Kidney capillary endothelial cell (primary cell): ENCODE data around the gene NABP1.
A peak's percentile ranks its signal among the peaks of the same experiment; 100 is the strongest.

ENCODE experiments used
- DNase-seq: peaks from one replicate; pipeline ENCODE4 v3.0.0-alpha.2; 2018; ENCODE audit warnings: low spot score

Gene NABP1

DNA sequence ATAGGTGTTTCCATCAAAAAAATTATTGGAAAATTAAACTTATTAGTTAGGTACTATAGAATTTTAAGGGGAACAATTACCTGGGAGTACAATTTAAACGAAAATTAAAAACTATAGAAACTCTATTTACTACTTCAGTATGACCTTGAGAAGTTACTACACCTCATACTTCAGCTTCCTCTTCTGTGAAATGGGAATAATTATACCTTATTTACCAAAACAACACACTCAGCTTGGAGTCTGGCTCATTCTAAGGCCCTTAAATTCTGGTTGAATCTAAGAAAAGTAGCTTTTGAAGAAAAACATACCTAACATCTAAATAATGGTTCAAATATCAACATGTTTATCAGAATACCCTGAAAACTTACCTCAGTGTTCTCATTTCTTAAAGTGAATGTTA, 2.7 kb downstream of the NABP1 start:
- DNase-seq: no peak

DNA sequence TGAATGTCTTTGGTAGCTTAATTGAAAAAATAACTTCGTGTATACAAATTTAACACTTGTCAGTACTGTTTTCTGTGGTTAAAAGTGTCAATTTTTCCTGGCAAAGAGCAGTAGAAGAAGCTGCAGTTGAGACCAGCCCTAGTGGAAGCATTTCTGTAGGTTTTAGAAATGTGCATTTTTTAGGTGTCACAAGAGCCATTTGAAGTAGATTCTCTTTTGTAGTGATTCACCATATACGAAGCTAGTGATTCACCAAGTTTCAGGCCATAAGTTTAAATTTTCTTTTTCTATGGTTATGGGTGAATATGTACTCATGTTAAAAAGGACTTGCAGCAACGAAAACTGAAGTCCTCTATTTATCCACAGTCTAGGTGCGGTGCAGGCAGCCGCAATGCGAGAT, 4.2 kb downstream of the NABP1 start:
- DNase-seq: no peak

DNA sequence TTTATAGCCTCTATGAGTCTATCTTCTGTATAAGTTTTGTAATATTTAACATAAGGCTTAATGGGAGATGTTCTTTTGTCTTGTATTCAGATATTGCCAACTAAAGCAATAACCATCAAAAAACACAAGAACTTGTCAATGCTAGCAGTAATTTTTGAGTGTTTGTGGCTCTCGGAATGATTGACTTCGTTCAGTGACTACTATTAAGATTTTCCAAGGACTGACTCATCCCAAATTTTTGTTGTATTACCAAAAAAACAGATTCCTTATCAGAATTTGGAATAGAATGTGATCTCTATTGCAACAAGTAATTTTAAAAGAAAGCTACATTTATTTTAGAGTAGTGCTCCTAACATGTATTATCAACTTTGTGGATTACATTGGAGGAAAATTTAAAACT, 8.1 kb downstream of the NABP1 start:
- no peak for DNase-seq

DNA sequence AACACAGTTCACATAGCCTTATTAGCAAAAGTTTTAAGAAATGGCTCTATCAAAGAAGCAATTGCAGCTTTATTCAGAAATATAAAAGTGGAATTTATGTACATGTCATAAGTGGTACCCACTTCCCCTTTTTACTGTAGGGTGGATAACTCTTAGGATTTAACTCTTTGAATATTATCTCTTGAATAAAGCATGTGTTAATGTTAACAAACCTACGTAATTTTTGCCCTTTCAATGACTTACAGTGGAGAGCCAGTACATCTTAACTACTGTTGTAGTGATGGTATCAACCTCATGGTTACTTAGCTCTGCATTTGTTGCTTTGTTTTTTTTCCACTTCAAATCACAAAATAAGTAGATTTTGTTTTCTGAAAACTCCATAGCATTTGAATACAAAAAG, 8.8 kb downstream of the NABP1 start:
- no peak for DNase-seq

DNA sequence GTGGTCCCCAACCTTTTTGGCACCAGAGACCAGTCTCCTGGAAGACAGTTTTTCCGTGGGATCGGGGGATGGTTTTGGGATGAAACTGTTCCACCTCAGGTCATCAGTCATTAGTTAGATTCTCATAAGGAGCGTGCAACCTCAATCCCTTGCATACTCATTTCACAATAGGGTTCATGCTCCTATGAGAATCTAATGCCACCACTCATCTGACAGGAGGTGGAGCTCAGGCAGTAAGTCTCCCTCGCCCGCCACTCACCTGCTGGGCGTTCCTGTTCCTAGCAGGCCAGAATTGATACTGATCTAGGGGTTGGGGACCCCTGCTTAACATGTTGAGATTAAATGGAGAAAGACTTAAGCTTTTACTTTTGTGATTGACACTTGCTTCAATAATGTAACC, 9.9 kb downstream of the NABP1 start:
- DNase-seq: no peak

DNA sequence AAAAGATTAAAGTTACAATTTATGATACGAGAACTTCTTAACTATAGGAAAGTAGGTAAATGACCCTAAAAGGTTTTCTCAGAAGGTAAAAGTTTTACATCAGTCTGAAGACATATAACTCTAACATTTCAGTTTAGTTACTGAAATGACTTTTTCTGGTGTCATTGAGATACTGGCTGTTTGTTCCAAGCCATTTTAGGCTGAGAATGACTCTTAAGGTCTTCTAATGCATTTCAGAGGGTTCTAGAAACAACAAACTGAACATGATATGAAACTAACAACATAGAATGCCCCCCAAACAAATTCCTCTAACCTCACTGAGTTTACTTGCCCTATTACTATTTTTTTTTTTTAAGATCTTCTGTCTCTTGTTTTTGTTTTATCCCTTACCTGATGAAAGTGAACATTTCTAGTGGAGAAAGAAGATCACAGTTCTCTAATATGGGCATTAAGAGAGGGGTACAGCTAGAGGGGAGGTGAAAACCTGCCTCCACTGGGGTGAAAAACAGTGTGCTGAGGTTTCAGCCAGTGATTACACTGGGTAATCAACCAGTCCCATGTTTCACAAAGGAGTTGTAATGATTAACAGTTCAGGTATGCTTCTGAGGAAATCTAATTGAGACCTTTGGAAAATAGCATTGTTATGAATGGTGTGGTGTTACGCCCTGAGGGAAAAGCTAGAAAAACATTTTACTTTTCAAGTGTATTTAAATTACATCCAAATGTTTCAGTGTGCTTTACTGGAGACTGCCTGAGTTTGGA, 11.2 kb downstream of the NABP1 start:
- DNase-seq: no peak

DNA sequence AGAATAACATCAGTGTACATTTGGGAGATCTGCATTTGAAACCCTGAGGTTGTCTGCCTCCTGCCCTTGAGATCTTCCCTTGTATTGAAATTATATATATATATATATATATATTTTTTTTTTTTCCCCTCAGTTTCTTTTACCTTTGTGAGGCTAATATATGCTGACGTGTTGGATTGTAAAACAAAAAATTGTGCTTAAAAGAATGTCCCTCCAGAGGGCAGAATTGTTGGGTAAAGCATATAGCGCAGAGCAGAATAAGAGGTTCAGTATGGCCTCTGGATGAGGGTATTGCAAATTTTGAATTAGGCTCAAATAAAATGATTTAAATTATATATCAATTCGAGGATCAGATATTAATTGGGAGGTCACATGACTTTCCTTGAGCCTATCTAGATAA, 12.4 kb downstream of the NABP1 start:
- DNase-seq: no peak

DNA sequence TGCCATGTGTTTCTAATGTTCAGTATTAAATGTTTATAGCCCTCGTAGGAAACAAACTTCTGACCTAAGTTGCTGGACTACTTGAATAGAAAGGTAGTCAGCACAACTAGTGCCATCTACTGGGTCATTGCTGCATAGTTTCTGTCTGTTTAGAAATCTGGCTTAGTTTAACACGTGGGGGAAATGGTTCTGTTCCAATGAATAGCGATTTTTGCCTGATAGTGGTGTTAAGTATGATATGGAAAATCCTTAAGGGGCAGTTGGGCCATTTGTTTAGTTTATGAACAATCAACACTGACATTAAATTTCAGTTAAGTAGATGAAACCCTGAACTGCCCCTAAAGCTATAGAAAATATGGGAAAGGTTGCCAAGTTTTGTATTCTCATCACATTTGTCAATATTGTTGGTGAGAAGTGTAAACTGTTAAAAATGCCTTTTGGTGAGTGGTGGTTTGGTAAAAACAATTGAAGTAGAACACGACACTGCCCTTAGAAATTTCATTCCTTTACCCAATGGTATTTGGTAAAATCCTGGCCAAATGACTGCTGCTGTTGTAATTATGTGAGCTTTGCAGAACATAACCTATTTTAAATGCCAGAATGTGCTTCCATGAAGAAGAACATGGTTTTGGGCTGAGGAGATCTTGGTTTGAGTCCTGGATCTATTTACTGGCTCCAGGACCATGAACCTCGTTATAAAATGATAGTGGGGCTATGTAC, 13.2 kb downstream of the NABP1 start:
- DNase-seq: peak; percentile 69

DNA sequence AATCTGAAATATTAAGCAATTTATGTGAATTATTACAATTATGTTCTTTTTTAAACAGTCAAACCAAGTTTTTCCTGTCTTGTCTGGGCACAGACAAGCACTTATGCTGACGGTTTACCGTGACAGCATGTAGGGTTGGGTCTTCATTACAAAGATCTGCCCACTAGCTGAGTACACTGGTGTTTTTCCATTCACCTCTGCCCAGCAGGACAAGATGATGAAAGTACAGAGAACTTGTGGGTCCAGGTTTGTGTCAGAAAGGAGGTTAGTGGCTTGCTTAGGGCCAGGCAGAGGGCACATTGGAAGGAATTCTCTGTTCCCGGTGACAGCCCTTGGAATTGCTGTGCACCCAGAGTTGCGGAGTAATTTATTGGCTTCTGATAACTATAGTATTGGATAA, 14.0 kb downstream of the NABP1 start:
- no peak for DNase-seq

DNA sequence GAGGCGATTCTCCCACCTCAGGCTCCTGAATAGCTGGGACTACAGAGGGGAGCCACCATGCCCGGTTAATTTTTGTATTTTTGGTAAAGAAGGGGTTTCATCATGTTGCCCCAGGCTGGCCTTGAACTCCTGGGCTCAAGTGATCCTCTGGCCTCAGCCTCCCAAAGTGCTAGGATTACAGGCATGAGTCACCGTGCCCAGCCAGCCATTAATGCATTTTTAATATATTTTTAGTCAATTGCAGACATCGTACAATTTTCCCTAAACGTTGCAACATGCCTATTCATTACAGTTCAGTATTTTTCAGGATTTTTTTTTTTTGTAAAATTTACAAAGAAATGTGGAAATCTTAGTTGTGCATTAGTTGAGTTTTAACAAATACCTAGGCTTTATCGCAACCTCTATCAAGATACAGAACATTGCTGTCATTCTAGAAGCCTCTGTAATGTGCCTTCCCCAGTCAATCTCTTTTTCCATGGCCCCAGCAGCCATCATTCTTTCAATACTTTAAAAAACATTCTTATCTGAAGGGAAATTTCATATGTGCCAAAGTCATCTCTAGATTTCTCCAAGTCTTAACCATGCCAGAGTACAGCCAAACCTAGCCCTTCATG, 14.7 kb downstream of the NABP1 start:
- no peak for DNase-seq

DNA sequence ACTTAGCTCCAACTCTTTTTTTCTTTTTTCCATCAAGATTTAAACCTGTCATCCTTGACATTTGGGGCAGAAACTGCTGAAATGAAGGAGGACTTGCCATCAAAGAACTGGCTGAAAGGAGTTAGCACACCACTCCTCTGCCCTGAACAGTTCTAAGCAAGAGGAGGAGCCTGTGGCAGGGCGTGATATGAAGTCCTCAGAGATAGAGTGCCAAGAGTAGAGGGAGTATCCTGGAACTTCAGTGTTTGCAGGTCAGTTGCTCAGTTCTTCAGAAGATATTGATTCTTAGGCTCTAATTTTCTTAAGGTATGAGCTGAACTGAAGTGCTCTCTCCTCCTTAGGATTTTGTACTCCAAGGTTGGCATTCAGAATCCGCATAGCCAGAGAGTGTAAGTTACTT, 15.2 kb downstream of the NABP1 start:
- DNase-seq: no peak

DNA sequence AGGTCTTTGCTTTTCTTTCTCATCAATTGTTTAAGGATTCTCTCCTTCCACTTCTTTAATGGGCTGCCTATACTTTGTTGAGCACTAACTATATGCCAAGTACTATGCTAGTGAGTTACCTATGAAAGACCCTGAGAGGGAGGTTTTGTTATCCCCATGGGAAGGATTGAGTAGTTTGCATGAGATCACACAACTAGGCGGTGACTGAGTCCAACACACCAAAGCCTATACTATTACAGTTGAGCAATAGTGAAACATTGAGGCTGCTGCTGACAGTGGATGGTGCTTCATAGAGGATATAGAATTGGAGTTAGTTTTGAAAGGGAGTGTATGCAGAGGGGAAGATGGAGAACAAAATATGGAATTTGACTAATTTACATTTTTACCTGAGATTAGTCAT, 15.8 kb downstream of the NABP1 start:
- DNase-seq: no peak

DNA sequence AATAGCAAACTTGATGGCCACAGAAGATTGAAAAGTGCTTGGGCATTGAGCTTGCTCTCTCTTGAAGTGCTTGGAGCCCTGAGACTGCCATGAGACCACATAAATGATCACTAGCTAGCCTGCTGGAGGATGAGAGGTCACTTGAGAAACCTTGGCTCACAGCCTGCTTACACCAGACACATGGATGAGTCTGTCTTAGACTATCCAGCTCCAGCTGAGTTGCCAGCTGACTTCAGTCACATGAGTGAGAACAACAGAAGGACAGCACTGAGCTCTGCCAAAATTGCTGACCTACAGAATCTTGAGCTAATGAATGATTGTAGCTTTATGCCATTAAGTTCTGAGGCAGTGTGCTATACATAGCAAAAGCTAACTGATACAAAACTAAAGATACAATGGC, 18.1 kb downstream of the NABP1 start:
- no peak for DNase-seq

DNA sequence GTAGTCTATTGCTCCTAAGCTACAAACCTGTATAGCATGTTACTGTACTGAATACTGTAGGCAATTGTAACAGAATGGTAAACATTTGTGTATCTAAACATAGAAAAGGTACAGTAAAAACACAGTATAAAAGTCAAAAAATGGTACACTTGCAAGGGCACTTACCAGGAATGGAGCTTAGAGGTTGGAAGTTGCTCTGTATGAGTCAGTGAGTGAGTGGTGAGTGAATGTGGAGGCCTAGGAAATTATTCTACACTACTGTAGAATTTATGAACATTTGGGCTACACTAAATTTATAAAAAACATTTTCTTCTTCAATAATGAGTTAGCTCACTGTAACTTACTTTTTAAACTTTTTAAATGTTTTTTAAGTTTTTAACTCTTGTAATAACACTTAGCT, 19.0 kb downstream of the NABP1 start:
- DNase-seq: no peak

DNA sequence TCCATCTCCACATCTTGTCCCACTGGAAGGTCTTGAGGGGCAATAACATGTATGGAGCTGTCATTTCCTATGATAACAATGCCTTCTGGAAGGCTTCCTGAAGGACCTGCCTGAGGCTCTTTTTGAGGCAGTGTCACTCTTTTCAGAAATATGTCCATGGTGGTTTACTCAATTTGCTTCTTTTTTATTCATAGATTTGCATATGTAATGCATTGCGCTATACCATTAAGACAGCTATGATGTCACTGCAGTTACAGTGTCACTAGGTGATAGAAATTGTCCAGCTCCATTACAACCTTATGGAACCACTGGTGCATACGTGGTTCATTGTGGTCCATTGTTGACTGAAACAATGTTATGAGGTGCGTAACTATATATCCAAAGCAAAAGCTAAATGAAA, 19.9 kb downstream of the NABP1 start:
- DNase-seq: no peak

DNA sequence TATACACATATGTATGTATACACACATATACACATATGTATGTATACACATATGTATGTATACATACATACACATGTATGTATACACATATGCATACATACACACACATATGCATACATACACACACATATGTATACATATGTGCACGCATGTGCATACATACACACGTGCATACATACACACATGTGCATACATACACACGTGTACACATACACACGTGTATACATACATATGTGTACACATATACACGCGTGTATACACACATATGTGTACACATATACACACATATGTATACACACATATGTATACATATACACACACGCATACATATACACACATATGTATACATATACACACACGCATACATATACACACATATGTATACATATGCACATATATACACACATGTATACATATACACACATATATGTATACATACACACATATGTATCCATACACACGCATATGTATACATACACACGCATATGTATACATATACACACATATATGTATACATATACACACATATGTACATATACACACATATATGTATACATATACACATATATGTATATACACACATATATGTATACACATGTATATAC, 21.5 kb downstream of the NABP1 start:
- DNase-seq: no peak

DNA sequence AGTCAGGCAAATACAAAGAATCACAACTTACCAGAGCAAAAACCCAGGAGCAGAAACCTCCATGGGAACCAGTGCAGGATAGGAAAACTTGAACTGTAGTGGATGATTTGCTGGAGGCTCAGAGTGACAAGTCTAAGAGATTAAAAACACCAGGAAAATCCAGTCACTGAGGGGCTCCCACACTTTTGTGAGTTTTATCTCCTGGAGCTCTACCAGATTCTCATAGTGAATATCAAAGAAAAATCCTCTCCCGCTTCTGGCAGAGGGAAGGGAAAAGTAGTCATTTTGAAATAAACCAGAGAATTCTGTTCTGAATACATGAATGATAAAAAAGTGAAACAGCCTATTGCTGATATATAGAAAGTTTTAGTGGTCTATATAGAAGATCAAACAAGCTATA, 23.1 kb downstream of the NABP1 start:
- DNase-seq: no peak

DNA sequence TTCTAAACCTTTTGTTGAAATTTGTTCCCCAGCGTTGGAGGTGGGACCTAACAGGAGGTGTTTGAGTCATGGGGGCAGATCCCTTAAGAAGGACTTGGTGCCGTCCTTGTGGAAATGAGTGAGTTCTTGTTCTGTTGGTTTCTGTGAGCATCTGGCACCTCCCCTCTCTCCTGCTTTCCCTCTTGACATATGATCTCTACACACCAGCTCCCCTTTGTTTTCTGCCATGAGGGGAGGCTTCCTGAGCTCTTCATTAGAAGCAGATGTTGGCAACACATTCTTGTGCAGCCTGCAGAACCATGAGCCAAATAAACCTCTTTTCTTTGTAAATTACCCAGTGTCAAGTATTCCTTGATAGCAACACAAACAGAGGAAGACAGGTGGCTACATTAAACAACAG, 23.8 kb downstream of the NABP1 start:
- no peak for DNase-seq

DNA sequence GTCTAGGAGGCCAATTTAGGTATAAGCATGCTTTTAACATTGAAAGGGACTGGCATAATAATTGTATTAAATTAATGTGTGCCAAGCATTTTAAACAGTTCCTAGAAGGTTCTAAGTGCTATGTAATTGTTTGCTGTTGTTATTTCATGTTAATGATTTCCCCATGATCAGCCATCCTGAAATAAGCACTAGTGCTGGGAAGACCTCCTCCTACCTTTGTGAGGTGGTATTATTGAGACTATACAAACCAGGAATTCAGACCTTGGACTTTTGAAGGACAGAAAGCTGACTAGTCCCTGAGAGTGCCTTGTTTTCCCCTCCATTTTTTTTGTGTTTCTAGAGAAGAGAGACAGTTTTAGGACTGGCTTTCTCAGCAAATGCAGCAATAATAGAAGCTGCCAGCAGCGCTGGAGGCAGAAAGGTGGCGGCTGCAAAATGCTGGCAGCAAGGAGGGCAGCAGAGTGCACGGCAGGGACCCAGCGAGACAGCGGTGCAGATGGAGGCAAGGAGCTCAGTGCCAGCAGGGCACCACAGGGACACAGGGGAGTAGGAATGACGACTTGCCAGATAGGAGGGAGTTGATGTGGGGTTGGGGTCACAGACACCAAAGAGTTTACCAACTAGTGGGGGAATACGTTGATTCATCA, 25.3 kb downstream of the NABP1 start:
- DNase-seq: no peak

DNA sequence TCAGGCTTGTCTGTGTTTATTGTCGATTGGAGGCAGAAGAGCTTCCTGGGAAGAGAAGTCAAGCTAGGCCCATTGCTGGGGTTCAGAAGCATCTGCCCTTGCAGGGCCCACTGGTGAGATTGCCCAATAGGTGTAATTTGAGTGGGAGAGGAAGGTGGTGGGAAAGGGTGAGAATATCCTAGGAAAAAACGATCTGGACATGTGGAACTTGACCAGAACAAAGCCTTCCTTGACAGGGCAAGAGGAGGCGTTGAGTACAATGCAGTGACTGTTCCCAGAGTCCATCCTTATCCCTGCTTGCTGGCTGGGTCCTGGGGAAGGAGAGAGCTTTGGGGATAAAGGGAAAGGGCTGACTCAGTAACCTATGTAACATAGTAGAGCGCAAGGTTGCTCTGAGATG, 27.1 kb downstream of the NABP1 start:
- no peak for DNase-seq

DNA sequence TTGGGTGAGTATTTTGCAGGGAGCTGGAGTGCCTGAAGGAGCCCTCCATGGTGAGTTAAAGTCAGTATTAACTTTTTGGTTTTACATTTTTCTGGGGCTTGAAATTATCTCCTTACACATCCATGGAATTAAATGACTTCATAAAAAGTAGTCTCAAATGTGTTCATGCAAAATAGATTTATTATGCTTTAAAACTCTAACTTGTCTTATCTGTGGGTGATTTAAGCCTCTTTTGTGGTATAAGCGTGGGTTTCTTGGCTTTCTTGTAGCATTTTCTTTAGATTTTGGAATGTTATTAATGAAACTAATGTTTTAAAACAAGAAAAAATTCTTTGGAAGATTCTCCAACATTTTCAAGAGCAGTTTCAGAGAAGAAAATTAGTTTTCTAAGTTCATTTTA, 27.8 kb downstream of the NABP1 start:
- no peak for DNase-seq

DNA sequence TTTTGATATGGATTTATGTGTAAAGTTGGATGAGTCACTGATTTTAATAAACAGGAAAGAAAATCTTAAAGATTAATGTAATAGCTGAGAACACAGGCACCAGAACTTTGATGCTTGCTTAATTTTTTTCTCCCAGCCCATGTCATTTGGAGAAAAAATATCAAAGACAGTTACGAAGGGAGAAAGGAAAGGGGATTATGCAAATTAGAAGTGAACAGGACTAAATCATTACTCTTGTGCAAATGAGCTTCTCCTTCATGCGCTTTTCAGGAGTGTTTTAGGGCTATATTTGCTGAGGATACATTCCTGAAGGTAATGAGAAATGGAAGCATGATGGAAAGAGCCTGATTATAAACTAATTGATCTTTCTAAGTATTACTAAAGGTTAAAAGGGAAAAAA, 28.9 kb downstream of the NABP1 start:
- DNase-seq: no peak

DNA sequence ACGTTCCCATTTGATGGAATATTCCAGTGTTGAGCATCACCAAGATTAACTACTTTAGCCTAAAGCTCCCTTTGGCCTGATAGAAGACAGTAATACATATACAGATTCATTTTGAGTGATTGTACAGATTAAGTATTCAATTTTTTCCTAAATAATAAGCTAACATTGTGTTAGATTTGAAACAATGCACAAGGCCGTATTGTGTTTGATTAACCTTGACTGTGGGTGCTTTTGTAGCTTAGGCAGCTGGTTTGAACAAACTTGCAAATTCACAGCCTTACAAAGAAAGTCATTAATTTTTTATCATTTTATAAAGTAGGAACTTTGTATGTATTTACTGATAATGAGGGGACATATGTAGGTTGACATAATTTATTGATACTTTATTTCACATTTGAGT, 29.6 kb downstream of the NABP1 start:
- no peak for DNase-seq
